Gastrocnemius medialis (tissue), 4 donors: ENCODE data around the gene MMD2.

ENCODE experiments used
- POLR2A ChIP-seq, 2 donors: fragments of 450-650 bp; IDR thresholded peaks; one replicate each; pipeline ENCODE4 v1.6.1; 2017; ENCODE audit warnings: antibody characterized with exemption in 2 of 2, mild to moderate bottlenecking in 2 of 2, moderate library complexity in 2 of 2
- TF ChIP-seq, protein P1 (sequence below), 5 experiments: fragments of 450-650 bp in 3 of 5; fragments of 200-600 bp in 2 of 5; sonication (generic) in 2 of 5; IDR thresholded peaks in 4 of 5; conservative IDR thresholded peaks in 1 of 5; 1 replicate in 4 of 5; 2 replicates in 1 of 5; pipeline ENCODE4 v1.5.1; 2016 to 2019; ENCODE audit warnings: antibody characterized with exemption in 5 of 5, mild to moderate bottlenecking in 3 of 5, moderate library complexity in 3 of 5

DNA sequence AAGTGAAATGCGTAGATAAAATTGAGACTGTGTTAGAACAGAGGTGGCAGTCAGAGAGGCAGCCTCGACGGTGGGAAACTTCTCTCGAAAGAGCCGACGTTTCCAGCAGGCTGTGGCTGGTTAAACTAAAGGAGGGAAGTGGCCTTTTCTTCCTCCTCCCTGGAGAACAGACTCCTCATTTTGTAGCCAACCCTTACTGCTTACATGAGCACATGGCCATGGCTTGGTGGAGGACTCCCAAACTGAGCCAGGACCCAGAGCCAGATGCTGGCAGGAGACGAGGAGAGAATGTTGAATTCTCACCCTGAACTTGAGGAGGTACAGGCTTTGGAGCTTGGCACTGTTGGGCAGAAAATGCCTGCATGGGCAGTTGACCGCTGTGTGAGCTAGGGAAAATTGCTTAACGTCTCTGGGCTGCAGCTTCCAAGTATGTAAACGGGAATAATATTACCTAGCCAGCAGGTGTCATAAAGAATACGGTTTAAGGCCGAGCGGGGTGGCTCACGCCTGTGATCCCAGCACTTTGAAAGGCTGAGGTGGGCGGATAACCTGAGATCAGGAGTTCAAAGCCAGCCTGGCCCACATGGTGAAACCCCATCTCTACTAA is 24.5 kb downstream of the MMD2 start:
- TF ChIP-seq, protein P1, sequence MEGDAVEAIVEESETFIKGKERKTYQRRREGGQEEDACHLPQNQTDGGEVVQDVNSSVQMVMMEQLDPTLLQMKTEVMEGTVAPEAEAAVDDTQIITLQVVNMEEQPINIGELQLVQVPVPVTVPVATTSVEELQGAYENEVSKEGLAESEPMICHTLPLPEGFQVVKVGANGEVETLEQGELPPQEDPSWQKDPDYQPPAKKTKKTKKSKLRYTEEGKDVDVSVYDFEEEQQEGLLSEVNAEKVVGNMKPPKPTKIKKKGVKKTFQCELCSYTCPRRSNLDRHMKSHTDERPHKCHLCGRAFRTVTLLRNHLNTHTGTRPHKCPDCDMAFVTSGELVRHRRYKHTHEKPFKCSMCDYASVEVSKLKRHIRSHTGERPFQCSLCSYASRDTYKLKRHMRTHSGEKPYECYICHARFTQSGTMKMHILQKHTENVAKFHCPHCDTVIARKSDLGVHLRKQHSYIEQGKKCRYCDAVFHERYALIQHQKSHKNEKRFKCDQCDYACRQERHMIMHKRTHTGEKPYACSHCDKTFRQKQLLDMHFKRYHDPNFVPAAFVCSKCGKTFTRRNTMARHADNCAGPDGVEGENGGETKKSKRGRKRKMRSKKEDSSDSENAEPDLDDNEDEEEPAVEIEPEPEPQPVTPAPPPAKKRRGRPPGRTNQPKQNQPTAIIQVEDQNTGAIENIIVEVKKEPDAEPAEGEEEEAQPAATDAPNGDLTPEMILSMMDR (IDR thresholded peaks at IDR 0.05 in 4 of 5, conservative IDR thresholded peaks at IDR 0.05 in 1 of 5), result no peak
- TF ChIP-seq POLR2A (IDR thresholded peaks at IDR 0.05), result no peak
